HG03045 (cell line): ENCODE measurements around the gene ZXDB.
"Not testable (repeated sequence)": the region's sequence is repeated elsewhere in the genome, so short reads cannot be mapped to it uniquely, and the experiment has no call there.

ENCODE experiments used
- ATAC-seq: cut with Tn5 transposase; IDR thresholded peaks from one replicate; pipeline ENCODE4 v1.9.1; 2021; ENCODE audit warnings: mild to moderate bottlenecking, moderate library complexity; ENCODE audit not compliant: unreplicated experiment

The ZXDB gene

DNA sequence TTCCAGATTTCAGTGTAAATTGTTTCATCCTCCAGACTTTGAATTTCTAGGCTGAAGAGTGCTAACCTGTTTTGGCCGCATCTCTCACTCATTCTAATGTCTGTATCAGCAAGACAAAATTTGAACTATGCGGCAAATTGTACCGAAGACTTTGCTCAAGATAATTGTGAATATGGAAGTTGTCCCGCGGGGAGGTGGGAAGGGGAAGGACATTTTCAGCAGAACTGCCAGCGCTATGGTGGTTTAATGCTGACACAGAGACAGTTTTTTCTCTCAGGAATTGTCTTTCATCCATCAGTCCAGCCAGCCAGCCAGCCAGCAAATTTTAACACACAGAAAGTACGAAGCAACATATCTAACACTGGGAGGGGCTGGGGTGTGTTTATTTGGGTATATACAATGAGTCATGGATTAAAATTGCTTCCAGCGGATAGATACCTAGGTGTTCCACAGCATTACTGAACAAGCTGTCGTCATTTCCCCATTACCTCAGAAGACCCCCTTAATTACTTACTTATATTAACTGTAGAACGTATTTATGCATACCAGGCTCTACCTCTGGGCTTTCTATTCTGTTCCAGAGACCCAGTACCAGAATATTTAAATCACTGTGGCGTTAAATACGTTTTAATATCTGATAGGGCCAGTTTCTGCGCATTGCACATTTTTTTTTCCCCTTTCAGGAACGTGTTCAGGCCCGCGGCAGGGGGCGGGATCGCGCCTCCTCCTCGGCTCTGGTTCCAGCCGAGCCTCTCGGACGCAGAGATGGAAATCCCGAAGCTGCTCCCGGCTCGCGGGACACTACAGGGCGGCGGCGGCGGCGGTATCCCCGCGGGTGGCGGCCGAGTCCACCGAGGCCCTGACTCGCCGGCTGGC is at the start of gene ZXDB:
Gene ZXDB, plus strand, starts transcription at position 728 of the 876 bp plus-strand sequence. Its CDS starts 38 bp downstream, at position 766.
- peak; percentile 54 for ATAC-seq

DNA sequence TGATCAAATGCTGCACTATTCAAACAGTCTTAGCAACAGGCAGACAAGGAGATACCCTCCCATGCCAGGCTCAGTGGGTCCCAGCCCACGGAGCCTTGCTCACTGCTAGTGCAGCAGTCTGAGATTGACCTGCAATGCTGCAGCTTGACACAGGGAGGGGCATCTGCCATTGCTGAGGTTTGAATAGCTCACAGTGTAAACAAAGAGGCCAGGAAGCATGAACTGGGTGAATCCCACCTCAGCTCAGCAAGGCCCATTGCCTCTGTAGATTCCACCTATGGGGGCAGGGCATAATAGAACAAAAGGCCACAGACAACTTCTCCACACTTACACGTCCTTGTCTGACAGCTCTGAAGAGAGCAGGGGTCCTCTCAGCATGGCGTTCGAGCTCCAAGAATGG is 26.6 kb upstream of the ZXDB start:
- no peak for ATAC-seq

GRCh38 chrX:57573754-57574153 is 18.1 kb upstream of the ZXDB start:
- ATAC-seq, result no peak

DNA sequence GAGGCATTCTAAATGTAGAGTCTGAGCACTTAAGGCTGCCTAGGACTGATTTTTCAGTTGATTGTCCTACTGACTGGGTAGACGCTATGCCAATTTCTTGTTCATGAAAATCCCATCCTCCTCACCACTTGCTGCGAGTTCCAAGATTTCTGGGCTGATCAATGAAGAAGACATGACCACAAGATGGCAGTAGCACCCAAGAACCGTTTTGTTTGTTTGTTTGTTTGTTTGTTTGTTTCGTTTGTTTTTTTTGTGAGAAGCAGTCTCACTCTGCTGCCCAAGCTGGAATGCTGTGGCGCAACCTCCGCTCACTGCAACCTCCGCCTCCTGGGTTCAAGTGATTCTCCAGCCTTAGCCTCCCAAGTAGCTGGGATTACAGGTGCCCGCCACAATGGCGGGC is 8.9 kb upstream of the ZXDB start:
- not testable (repeated sequence) for ATAC-seq

GRCh38 chrX:57583477-57583876 is 8.3 kb upstream of the ZXDB start:
- ATAC-seq, result no peak

- ATAC-seq, result no peak
These were observed 5.5 kb upstream of the ZXDB start for GRCh38 chrX:57586360-57586759.

DNA sequence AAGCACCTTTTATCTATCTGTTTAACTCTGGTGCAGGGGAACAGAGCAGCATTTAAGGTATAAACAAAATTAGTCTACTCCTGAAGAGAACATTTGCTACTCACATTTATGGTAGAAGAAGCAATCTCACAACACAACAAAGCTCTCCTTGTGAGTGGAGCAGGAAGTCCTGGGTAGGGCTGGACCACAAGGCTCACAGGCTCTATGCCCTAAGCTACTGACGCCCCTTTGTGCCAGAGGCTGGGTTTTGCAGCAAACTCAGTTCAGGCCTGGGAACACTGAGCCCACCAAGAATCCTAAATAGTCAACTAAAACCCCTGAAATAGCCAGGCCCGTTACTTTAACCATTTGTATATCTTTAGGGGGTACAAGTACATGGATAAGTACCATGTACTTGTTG is 4.7 kb upstream of the ZXDB start:
- no peak for ATAC-seq

DNA sequence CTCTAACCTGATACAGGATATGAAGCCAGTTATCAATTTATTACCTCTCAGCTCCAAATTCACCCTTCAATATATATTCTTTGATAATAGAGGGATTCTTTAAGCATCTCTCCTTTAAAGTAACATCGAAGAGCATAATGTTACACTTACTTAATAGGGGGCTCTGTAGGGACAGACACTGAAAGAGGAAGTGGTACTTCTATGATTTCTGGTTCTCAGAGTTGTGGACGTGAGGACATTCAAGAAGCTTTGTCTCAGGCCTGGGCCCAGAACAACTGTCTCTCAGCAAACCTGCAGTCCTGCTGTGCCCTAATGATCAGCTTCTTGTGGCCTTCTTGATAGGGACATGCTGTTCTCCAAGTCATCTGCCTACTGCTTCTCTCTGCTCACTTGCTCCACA is 4.2 kb upstream of the ZXDB start:
- ATAC-seq, result no peak

DNA sequence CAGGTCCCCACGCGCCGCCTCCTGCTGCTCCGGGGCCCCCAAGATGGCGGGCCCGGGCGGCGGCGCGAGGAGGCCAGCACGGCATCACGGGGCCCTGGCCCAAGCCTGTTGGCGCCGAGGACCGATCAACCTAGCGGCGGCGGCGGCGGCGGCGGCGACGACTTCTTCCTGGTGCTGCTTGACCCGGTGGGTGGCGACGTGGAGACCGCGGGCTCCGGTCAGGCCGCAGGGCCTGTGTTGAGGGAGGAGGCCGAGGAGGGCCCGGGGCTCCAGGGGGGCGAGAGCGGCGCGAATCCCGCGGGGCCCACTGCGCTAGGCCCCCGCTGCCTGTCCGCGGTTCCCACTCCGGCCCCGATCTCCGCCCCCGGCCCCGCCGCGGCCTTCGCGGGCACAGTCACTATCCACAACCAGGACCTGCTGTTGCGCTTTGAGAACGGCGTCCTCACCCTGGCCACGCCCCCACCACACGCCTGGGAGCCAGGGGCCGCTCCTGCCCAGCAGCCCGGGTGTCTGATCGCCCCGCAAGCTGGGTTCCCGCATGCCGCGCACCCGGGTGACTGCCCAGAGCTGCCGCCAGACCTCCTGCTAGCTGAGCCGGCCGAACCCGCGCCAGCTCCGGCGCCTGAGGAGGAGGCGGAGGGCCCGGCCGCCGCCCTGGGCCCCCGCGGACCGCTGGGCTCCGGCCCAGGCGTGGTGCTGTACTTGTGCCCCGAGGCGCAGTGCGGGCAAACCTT is 516 bp downstream of the ZXDB start:
- peak; percentile 88 for ATAC-seq

DNA sequence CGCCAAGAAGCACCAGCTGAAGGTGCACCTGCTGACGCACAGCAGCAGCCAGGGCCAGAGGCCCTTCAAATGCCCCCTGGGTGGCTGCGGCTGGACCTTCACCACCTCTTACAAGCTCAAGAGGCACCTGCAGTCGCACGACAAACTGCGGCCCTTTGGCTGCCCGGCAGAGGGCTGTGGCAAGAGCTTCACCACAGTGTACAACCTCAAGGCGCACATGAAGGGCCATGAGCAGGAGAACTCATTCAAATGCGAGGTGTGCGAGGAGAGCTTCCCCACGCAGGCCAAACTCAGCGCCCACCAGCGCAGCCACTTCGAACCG is 1.0 kb downstream of the ZXDB start:
- ATAC-seq, result peak; percentile 33

DNA sequence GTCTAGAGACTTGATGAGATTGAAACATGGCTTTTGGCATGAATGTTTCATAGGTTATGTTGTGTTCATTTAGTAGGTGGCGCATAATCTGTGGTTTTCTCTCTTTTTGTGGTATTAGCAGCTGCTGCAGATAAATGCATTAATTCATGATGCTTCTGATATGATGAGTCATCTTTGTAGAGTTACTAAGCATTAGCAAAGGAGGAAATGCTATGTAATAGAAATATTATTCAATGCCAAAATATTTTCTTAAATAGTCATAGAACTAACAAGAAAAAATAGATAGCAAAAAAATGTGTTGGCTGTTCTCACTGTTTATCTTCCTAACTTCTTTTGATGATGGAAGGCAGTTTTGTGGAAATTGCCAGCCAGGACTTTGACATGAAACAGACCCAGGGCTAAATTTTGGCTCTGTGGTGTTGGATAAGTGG is 3.6 kb downstream of the ZXDB start:
- no peak for ATAC-seq

DNA sequence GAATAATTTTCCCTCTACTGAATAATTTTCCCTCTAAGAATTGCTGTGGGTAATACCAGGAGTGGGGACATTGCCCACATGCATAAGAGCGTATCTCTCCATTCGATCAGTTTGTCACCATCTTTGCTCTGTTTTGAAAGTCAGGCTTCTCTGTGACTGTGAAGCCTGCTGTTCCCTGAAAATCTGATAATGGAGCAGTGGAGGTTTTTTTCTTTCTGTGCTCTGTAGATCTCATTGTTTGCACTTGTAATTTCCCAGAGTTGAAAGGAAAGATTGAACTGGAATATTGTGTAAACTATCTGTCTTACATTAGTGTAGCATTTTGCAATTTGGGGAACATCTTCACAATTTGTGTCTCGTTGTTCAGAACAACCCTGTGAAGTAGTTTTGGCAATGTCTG is 4.3 kb downstream of the ZXDB start:
- no peak for ATAC-seq

- ATAC-seq, result no peak
These were observed 4.7 kb downstream of the ZXDB start for GRCh38 chrX:57596516-57596915.

DNA sequence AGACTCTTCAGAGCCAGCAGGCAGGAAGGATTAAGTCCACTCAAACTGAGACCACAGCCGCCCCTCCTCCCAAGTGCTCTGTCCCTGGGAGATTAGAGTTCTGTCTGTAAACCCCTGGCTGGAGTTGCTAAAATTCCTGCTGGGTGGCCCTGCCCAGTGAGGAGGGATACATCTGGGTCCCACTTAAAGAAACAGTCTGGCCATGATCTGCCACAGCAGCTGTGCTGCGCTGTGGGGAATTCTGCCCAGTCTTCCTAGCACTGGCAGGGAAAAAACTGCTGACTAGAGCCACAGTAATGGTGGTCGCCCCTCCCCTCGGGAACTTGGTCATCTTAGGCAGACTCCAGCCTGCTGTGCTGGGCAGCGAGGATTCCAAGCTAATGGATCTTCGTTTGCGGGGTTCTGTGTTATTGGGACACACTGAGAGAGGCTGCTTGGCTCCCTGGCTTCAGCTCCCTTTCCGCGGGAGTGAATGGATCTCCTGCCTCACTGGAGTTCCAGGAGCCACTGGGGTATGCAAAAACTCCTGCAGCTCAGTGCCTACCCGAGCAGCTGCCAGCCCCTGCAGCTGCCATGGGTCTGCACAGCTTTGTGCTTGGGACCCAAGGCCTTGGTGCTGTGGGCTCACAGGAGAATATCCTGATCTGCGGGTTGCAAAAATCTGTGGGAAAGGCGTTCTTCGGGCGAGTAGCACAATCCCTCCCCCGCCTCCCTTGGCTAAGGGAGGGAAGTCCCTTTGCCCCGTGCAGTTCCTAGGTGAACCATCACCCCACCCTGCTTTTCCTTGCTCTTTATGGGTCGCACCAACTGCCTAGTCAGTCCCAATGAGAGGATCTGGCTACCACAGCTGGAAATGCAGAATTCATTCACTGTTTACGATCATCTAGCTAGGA is 15.7 kb downstream of the ZXDB start:
- ATAC-seq, result no peak

- ATAC-seq, result not testable (repeated sequence)
These were observed 21.5 kb downstream of the ZXDB start for GRCh38 chrX:57613351-57613750.

DNA sequence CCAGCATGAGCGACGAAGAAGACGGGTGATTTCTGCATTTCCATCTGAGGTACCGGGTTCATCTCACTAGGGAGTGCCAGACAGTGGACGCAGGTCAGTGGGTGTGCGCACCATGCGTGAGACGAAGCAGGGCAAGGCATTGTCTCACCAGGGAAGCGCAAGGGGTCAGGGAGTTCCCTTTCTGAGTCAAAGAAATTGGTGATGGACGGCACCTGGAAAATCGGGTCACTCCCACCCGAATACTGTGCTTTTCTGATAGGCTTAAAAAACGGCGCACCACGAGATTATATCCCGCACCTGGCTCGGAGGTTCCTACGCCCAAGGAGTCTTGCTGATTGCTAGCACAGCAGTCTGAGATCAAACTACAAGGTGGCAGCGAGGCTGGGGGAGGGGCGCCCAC is 37.6 kb downstream of the ZXDB start:
- ATAC-seq, result not testable (repeated sequence)

DNA sequence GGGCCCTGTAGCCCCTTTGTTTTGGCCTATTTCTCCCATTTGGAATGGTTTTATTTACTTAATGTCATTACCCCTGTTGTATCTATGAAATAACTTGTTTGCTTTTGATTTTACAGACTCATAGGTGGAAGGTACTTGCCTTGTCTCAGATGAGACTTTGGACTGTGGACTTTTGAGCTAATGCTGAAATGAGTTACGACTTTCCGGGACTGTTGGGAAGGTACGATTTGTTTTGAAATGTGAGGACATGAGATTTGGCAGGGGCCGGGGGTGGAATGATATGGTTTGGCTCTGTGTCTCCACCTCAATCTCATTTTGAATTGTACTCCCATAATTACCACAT is 48.8 kb downstream of the ZXDB start:
- ATAC-seq, result no peak

DNA sequence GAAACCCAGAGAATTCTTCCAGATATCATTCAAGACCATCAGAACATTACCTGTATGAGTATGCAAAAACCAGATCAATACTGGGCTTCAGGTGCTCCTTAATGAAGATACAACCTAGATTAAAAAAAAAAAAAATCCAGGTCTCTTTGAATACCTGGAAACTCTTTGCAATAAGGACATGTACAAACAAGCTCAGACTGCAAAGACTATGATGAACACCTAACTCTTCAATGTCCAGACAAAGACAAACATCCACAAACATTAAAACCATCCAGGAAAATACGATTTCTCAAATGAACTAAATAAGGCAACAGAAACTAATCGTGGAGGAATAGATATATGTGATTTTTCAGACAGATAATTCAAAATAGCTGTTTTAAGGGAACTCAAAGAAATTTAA is 49.5 kb downstream of the ZXDB start:
- ATAC-seq, result no peak

DNA sequence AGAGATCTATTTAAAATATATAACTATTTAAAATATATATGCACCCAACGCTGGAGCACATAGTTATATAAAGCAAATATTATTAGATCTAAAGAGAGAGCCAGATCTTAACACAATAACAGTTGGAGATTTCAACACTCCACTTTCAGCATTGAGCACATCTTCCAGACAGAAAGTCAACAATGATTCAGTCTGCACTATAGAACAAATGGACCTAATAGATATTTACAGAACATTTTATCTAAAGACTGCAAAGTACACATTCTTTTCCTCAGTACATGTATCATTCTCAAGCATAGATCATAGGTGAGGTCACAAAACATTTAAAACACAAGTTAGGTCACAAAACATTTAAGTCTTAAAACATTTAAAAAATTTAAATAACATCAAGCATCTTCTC is 51.9 kb downstream of the ZXDB start:
- no peak for ATAC-seq

DNA sequence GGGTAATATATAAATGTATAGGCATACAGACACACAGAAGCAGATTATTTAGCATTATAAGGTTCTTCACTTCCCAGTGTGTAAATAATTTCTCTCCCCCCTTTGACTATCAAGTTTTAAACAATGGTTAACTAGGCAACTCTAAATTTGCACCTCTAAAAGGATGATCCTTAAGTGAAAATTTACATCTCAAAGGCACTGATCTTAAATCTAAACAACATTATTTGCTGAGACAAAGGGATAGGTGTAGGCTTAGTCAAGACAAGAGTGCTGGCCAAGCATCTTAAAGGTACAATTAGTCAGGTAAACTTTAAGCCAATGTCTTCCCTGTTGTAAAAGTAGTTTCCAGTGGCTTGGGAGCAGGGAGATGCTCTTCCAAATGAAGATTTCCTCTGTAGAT is 55.2 kb downstream of the ZXDB start:
- ATAC-seq, result no peak
